GM23338 (cell line): ENCODE measurements around the gene TMEM92. TPM values are rescaled to one million over a fixed set of nuclear protein-coding genes. Genes with fewer than 3 reads are reported as not detected.

Source experiments
- ATAC-seq: fragments of 200-7000 bp; cut with Tn5 transposase; 3 replicates; pipeline ENCODE4 v1.9.1; 2020
- DNase-seq: peaks from one replicate; pipeline ENCODE4 v3.0.0-alpha.2; 2015; ENCODE audit warnings: low spot score
- H2AFZ ChIP-seq: fragments of 200-600 bp; sonication (generic); 2 replicates; pipeline ENCODE4 v1.8.0; 2016; ENCODE audit warnings: antibody characterized with exemption, mild to moderate bottlenecking, moderate library complexity
- H3F3A ChIP-seq: fragments of 200-600 bp; sonication (generic); replicated peaks from 2 replicates; pipeline ENCODE4 v1.8.0; 2017; ENCODE audit warnings: antibody characterized with exemption, mixed run types, low read depth
- H3K27ac ChIP-seq: fragments of 200-600 bp; sonication (generic); 2 replicates; pipeline ENCODE4 v1.6.1; 2016; ENCODE audit warnings: low read depth
- H3K27me3 ChIP-seq: fragments of 200-600 bp; sonication (generic); 2 replicates; pipeline ENCODE4 v1.8.0; 2016; ENCODE audit warnings: mild to moderate bottlenecking, mixed run types, moderate library complexity; ENCODE audit not compliant: insufficient read depth
- H3K36me3 ChIP-seq: fragments of 200-600 bp; sonication (generic); 2 replicates; pipeline ENCODE4 v1.8.0; 2016; ENCODE audit warnings: mild to moderate bottlenecking; ENCODE audit not compliant: insufficient read depth
- H3K4me1 ChIP-seq: fragments of 200-600 bp; sonication (generic); 2 replicates; pipeline ENCODE4 v1.8.0; 2016; ENCODE audit warnings: mild to moderate bottlenecking, moderate library complexity; ENCODE audit not compliant: insufficient read depth
- H3K4me2 ChIP-seq: fragments of 200-600 bp; sonication (generic); 2 replicates; pipeline ENCODE4 v1.7.1; 2017; ENCODE audit warnings: mixed run types
- H3K4me3 ChIP-seq: fragments of 200-600 bp; sonication (generic); 2 replicates; pipeline ENCODE4 v1.6.1; 2016; ENCODE audit warnings: mixed run types
- H3K79me2 ChIP-seq: fragments of 200-600 bp; sonication (generic); replicated peaks from 2 replicates; pipeline ENCODE4 v1.8.0; 2017; ENCODE audit warnings: mild to moderate bottlenecking; ENCODE audit not compliant: insufficient read depth
- H3K9me2 ChIP-seq: fragments of 200-600 bp; sonication (generic); 2 replicates; pipeline ENCODE4 v1.8.0; 2017; ENCODE audit not compliant: insufficient read depth
- H4K20me1 ChIP-seq: fragments of 200-600 bp; sonication (generic); replicated peaks from 2 replicates; pipeline ENCODE4 v1.8.0; 2017; ENCODE audit warnings: mild to moderate bottlenecking; ENCODE audit not compliant: insufficient read depth
- H3K27ac Mint-ChIP-seq: 2 replicates; pipeline ENCODE4 v1.8.0; 2020; ENCODE audit warnings: inconsistent platforms, mild to moderate bottlenecking, moderate library complexity, mixed read lengths
- H3K27me3 Mint-ChIP-seq: 3 replicates; pipeline ENCODE4 v1.8.0; 2022; ENCODE audit warnings: low read depth, mild to moderate bottlenecking, moderate library complexity, mixed read lengths, inconsistent platforms; ENCODE audit not compliant: insufficient read depth, poor library complexity
- H3K36me3 Mint-ChIP-seq: 3 replicates; pipeline ENCODE4 v1.8.0; 2021; ENCODE audit warnings: low read depth, mild to moderate bottlenecking, inconsistent platforms, moderate library complexity, mixed read lengths
- H3K4me1 Mint-ChIP-seq: 3 replicates; pipeline ENCODE4 v1.8.0; 2020; ENCODE audit warnings: mild to moderate bottlenecking, inconsistent platforms, mixed read lengths
- H3K4me3 Mint-ChIP-seq: 3 replicates; pipeline ENCODE4 v1.8.0; 2021; ENCODE audit warnings: moderate library complexity, mild to moderate bottlenecking, inconsistent platforms, mixed read lengths
- H3K9me3 Mint-ChIP-seq: 3 replicates; pipeline ENCODE4 v1.8.0; 2020; ENCODE audit warnings: moderate library complexity, mild to moderate bottlenecking, inconsistent platforms, mixed read lengths
- CREB1 ChIP-seq: fragments of 250-450 bp; sonication (Bioruptor Pico); IDR thresholded peaks from 2 replicates; pipeline ENCODE4 v1.5.0; 2020; ENCODE audit warnings: low read depth, mild to moderate bottlenecking, moderate library complexity
- CTCF ChIP-seq, 2 experiments: fragments of 200-600 bp in 1 of 2; sonication (generic) in 1 of 2; conservative IDR thresholded peaks; 2 replicates each; pipeline versions ENCODE4 v1.5.1 to v1.6.1; 2016 to 2017; ENCODE audit warnings: antibody characterized with exemption in 2 of 2, low read depth in 2 of 2, mild to moderate bottlenecking in 2 of 2, moderate library complexity in 1 of 2
- ETS1 ChIP-seq: IDR thresholded peaks from 2 replicates; pipeline ENCODE4 v1.6.1; 2016; ENCODE audit warnings: antibody characterized with exemption
- EZH2 ChIP-seq: fragments of 200-600 bp; sonication (generic); IDR thresholded peaks from one replicate; pipeline ENCODE4 v1.8.0; 2017; ENCODE audit warnings: antibody characterized with exemption, mild to moderate bottlenecking, low read depth; ENCODE audit not compliant: unreplicated experiment
- EZH2phosphoT487 ChIP-seq: fragments of 200-600 bp; sonication (generic); IDR thresholded peaks from one replicate; pipeline ENCODE4 v1.8.1; 2018; ENCODE audit warnings: antibody characterized with exemption; ENCODE audit not compliant: unreplicated experiment
- JUNB ChIP-seq: IDR thresholded peaks from one replicate; pipeline ENCODE4 v1.6.1; 2016; ENCODE audit warnings: antibody characterized with exemption; ENCODE audit not compliant: unreplicated experiment
- NANOG ChIP-seq: IDR thresholded peaks from 2 replicates; pipeline ENCODE4 v1.6.1; 2016; ENCODE audit warnings: antibody characterized with exemption, borderline replicate concordance
- POLR2AphosphoS5 ChIP-seq: IDR thresholded peaks from 2 replicates; pipeline ENCODE4 v1.6.1; 2016; ENCODE audit warnings: antibody characterized with exemption, low read depth
- REST ChIP-seq: IDR thresholded peaks from one replicate; pipeline ENCODE4 v1.6.1; 2018; ENCODE audit warnings: antibody characterized with exemption; ENCODE audit not compliant: unreplicated experiment
- STAT1 ChIP-seq: IDR thresholded peaks from one replicate; pipeline ENCODE4 v1.6.1; 2016; ENCODE audit warnings: antibody characterized with exemption; ENCODE audit not compliant: unreplicated experiment
- ZNF114 ChIP-seq: fragments of 250-450 bp; sonication (Bioruptor Pico); IDR thresholded peaks from 2 replicates; pipeline ENCODE4 v1.5.0; 2020; ENCODE audit warnings: mild to moderate bottlenecking, moderate library complexity
- ZNF331 ChIP-seq: fragments of 250-450 bp; sonication (Bioruptor Pico); IDR thresholded peaks from 2 replicates; pipeline ENCODE4 v1.5.0; 2020; ENCODE audit warnings: low read depth, mild to moderate bottlenecking, moderate library complexity
- ZNF462 ChIP-seq: fragments of 250-450 bp; sonication (Bioruptor Pico); IDR thresholded peaks from 2 replicates; pipeline ENCODE4 v1.5.0; 2020; ENCODE audit warnings: mild to moderate bottlenecking, moderate library complexity
- polyA plus RNA-seq: library from polyadenylated mRNA; unstranded; fragments of >200 nt; fragmentation: Nextera tagmentation; extraction: Ambion mirVana; gene quantifications from 2 replicates; pipeline ENCODE4 v1.2.1, GENCODE V29; 2016
- total RNA-seq: library from RNA; depleted of rRNA; stranded (reverse); fragments of >200 nt; shearing (Covaris generic); gene quantifications from 2 replicates; pipeline ENCODE4 v1.2.3, GENCODE V29; 2014

TMEM92 gene
- total and polyA plus RNA-seq, 2 experiments from 2014 or later, result 9.7 to 18.4 TPM

GRCh38 chr17:50299776-50300175, 25.5 kb downstream of the TMEM92 start:
- no peak overlapping the region for H3K27ac Mint-ChIP-seq
- peaks cover 6% of the 10 kb centered on the region; the same call in 2 of the 3 replicates for H3K4me1 Mint-ChIP-seq
- Histone ChIP-seq H3K27ac (no peak overlapping the region), H3K4me1 (no peaks in the 10 kb centered on the region), H4K20me1 (no peaks in the 10 kb centered on the region), H2AFZ (no peak overlapping the region), H3K4me2 (no peak overlapping the region), H3F3A (0 out of 2 replicates have a peak, but pooled peaks cover 5% of the 10 kb centered on the region), H3K36me3 (no peaks in the 10 kb centered on the region), H3K27me3 (no peaks in the 10 kb centered on the region), H3K9me2 (no peaks in the 10 kb centered on the region), H3K4me3 (no peak overlapping the region), H3K79me2 (no peaks in the 10 kb centered on the region)
- peaks cover 4% of the 10 kb centered on the region for H3K27me3 Mint-ChIP-seq
- no peak overlapping the region for H3K4me3 Mint-ChIP-seq
- TF ChIP-seq POLR2AphosphoS5, result no peak
- no peak for TF ChIP-seq CTCF (conservative IDR thresholded peaks at IDR 0.05; ENCODE audit: low read depth in 2 of 2)
- TF ChIP-seq NANOG, result no peak
- TF ChIP-seq ZNF462, result no peak
- TF ChIP-seq CREB1 (CRISPR knock-in tag), result no peak
- TF ChIP-seq ETS1, result no peak
- no peak for TF ChIP-seq EZH2
- no peak for TF ChIP-seq STAT1
- no peak for TF ChIP-seq REST
- TF ChIP-seq ZNF114 (CRISPR knock-in tag), result no peak
- TF ChIP-seq EZH2phosphoT487, result no peak
- TF ChIP-seq ZNF331, result no peak
- no peak for TF ChIP-seq JUNB
- H3K36me3 Mint-ChIP-seq, result no peaks in the 10 kb centered on the region
- DNase-seq (no peak), ATAC-seq (no peak)
- no peaks in the 10 kb centered on the region for H3K9me3 Mint-ChIP-seq
